Urothelium cell line (cell line): ENCODE data around the gene GBX2.
A peak's percentile ranks its signal among the peaks of the same experiment; 100 is the strongest.

Experiments
- DNase-seq: peaks from one replicate; pipeline ENCODE4 v3.0.0; 2011; ENCODE audit warnings: low spot score, mixed read lengths
- FAIRE-seq: peaks from 2 replicates; lab custom pipeline; 2011; peaks lifted over from hg19 to GRCh38; lab: Jason Lieb, UNC

The GBX2 gene

GRCh38 chr2:236121546-236121945 lies 46.6 kb downstream of the GBX2 start:
- FAIRE-seq = no peak
- no peak for DNase-seq

DNA sequence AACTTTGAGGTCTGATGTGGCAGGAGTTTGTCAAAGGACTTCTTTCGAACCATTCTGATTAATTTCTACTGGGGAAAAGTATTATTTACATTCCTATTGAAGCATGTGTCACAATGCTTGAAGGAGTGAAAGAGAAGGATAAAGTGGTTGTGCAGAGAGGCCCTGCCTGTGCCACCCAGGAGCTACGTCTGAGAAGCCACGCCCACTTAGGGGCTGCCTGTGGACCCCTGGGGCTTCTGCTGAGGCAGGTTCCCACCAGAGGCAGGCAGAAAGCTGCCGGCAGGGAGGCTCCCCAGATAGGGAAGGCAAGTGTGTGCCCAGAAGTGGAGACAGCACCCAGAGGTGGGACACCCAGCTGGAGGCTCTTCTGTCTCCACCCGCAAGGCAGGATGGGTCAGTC lies 47.4 kb downstream of the GBX2 start:
- FAIRE-seq = no peak
- DNase-seq = no peak

DNA sequence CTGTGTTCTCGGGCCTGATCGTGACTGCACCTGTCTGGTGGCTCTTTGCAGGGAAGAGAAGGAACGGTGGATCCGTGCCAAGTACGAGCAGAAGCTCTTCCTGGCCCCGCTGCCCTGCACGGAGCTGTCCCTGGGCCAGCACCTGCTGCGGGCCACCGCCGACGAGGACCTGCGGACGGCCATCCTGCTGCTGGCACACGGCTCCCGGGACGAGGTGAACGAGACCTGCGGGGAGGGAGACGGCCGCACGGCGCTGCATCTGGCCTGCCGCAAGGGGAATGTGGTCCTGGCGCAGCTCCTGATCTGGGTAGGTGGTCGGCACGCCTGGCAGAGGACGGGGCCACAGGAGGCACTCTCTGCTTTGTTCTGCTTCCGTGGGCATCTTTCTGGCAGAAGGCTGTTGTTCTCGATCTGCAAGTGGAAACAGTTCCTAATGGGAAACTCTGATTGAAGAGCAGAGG lies 48.0 kb downstream of the GBX2 start:
- no peak for FAIRE-seq
- DNase-seq = no peak

- FAIRE-seq (peak; percentile 5), DNase-seq (no peak)
Observed at GRCh38 chr2:236119476-236119875, 48.7 kb downstream of the GBX2 start.

DNA sequence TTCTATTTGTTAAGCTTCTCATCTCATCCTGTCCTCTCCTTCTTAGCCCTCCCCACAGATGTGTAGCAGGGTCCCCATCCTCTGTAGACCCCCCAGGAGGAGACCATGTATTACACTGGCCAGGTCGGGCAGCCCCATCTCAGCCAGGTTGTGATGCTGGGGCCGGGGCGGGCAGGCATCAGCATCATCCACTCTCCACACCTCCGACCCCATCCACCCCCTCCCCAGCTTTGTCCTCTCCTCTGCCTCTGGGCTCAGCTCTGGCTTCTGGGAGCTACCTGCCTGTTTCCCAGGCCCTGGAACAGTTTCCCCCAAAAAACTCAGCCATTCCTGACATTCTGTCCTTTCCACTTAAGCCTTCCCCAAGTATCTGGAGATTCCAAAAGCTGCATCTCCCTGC lies 49.2 kb downstream of the GBX2 start:
- FAIRE-seq = no peak
- no peak for DNase-seq

GRCh38 chr2:236117861-236118269 lies 50.3 kb downstream of the GBX2 start:
- FAIRE-seq (no peak), DNase-seq (no peak)

- FAIRE-seq (no peak), DNase-seq (no peak)
Observed at GRCh38 chr2:236117401-236117800, 50.8 kb downstream of the GBX2 start.
